ENCODE results near the gene MYO3A. TPM values are rescaled to one million over a fixed set of nuclear protein-coding genes. Genes with fewer than 3 reads are reported as not detected.

Gene MYO3A
- not detected for polyA plus RNA-seq (2013, experiment 1 of 2; ENCODE audit: insufficient read length)
- not detected for polyA plus RNA-seq (2013, experiment 2 of 2; ENCODE audit: insufficient read length)

- DNase-seq: no peak
Observed at GRCh38 chr10:25933653-25934608, at the start of gene MYO3A. MYO3A (plus strand) TSS chr10:25934229; CDS start chr10:25952111, 17,882 bp downstream.

GRCh38 chr10:25888627-25889026 lies 45.4 kb upstream of the MYO3A start:
- DNase-seq: no peak

GRCh38 chr10:25890995-25891394 lies 43.0 kb upstream of the MYO3A start:
- no peak for DNase-seq

- no peak for DNase-seq
Observed at GRCh38 chr10:25895856-25896255, 38.2 kb upstream of the MYO3A start.

- no peak for DNase-seq
Observed at GRCh38 chr10:25896421-25896820, 37.6 kb upstream of the MYO3A start.

GRCh38 chr10:25899304-25899703 lies 34.7 kb upstream of the MYO3A start:
- no peak for DNase-seq

- DNase-seq: no peak
Observed at GRCh38 chr10:25901199-25901598, 32.8 kb upstream of the MYO3A start.

- DNase-seq: no peak
Observed at GRCh38 chr10:25902002-25902401, 32.0 kb upstream of the MYO3A start.

- no peak for DNase-seq
Observed at GRCh38 chr10:25907261-25907660, 26.8 kb upstream of the MYO3A start.

GRCh38 chr10:25912866-25913265 lies 21.2 kb upstream of the MYO3A start:
- no peak for DNase-seq

GRCh38 chr10:25914776-25915175 lies 19.3 kb upstream of the MYO3A start:
- no peak for DNase-seq

- no peak for DNase-seq
Observed at GRCh38 chr10:25934621-25935139, 651 bp downstream of the MYO3A start.

GRCh38 chr10:25938405-25938804 lies 4.4 kb downstream of the MYO3A start:
- no peak for DNase-seq

GRCh38 chr10:25944771-25945170 lies 10.7 kb downstream of the MYO3A start:
- no peak for DNase-seq

- DNase-seq: no peak
Observed at GRCh38 chr10:25952857-25953256, 18.8 kb downstream of the MYO3A start.

GRCh38 chr10:25954851-25955250 lies 20.8 kb downstream of the MYO3A start:
- no peak for DNase-seq

- DNase-seq: no peak
Observed at GRCh38 chr10:25959540-25960232, 25.7 kb downstream of the MYO3A start.

- DNase-seq: no peak
Observed at GRCh38 chr10:25965584-25965983, 31.6 kb downstream of the MYO3A start.

- DNase-seq: no peak
Observed at GRCh38 chr10:25966844-25967243, 32.8 kb downstream of the MYO3A start.

GRCh38 chr10:25972631-25973030 lies 38.6 kb downstream of the MYO3A start:
- DNase-seq: no peak

GRCh38 chr10:25974897-25975459 lies 40.9 kb downstream of the MYO3A start:
- no peak for DNase-seq

GRCh38 chr10:25978771-25979170 lies 44.7 kb downstream of the MYO3A start:
- no peak for DNase-seq

- DNase-seq: no peak
Observed at GRCh38 chr10:25982107-25982506, 48.1 kb downstream of the MYO3A start.
